ENCODE results near the gene YWHAQ. TPM values are rescaled to one million over a fixed set of nuclear protein-coding genes. Genes with fewer than 3 reads are reported as not detected.
A peak's percentile ranks its signal among the peaks of the same experiment; 100 is the strongest.

Gene YWHAQ
- total and polyA plus RNA-seq, 3 donors from 2014 or later: 260 to 374 (median 261) TPM

GRCh38 chr2:9631878-9632700 lies 1.3 kb upstream of the YWHAQ start:
- no peaks in the 10 kb centered on the region for H3K9me3 ChIP-seq
- H3K36me3 ChIP-seq (ENCODE audit: low read depth, missing control alignments): no peaks in the 10 kb centered on the region
- H3K4me1 ChIP-seq: peaks cover 26% of the 10 kb centered on the region
- intact Hi-C loops (cut with DNase I; ENCODE audit: low total_unique reads): no loop called here
- no peak for DNase-seq
- H3K27me3 ChIP-seq: no peaks in the 10 kb centered on the region
- no peak for TF ChIP-seq POLR2A (IDR thresholded peaks at IDR 0.05)
- TF ChIP-seq CTCF (IDR thresholded peaks at IDR 0.05): no peak
- peak overlapping the region in 1 of 2 donors; percentile 89 for H3K4me3 ChIP-seq
- 50 to 52% methylated on average over 11 to 13 of the region's 13 CpGs for WGBS, 2 donors
- H3K27ac ChIP-seq: peak overlapping the region; percentile 25 to 97

GRCh38 chr2:9631553-9631819 lies 689 bp upstream of the YWHAQ start:
- Histone ChIP-seq H3K36me3 (ENCODE audit: low read depth, missing control alignments) (no peaks in the 10 kb centered on the region), H3K27me3 (no peaks in the 10 kb centered on the region), H3K4me1 (peaks cover 26% of the 10 kb centered on the region), H3K4me3 (peak overlapping the region; percentile 80 to 89), H3K27ac (peak overlapping the region; percentile 25 to 97), H3K9me3 (no peaks in the 10 kb centered on the region)
- DNase-seq: no peak
- TF ChIP-seq POLR2A (IDR thresholded peaks at IDR 0.05) (no peak), CTCF (IDR thresholded peaks at IDR 0.05) (no peak)
- WGBS, 2 donors: 16 to 22% methylated on average over 4 of the region's 4 CpGs
- intact Hi-C loops (cut with DNase I; ENCODE audit: low total_unique reads): no loop called here

GRCh38 chr2:9630117-9630735 lies 571 bp downstream of the YWHAQ start:
- Histone ChIP-seq H3K27me3 (no peaks in the 10 kb centered on the region), H3K4me1 (peaks cover 30% of the 10 kb centered on the region), H3K4me3 (peak overlapping the region; percentile 80 to 89), H3K9me3 (no peaks in the 10 kb centered on the region), H3K27ac (peak overlapping the region; percentile 94 to 97), H3K36me3 (ENCODE audit: low read depth, missing control alignments) (no peaks in the 10 kb centered on the region)
- WGBS, 2 donors: 0% methylated on average over 4 to 55 of the region's 67 CpGs
- intact Hi-C loops (cut with DNase I; ENCODE audit: low total_unique reads): no loop called here
- TF ChIP-seq POLR2A (IDR thresholded peaks at IDR 0.05) (no peak), CTCF (IDR thresholded peaks at IDR 0.05) (no peak)
- peak; percentile 77 for DNase-seq

GRCh38 chr2:9629222-9630116 lies 1.3 kb downstream of the YWHAQ start:
- 2 to 3% methylated on average over 20 of the region's 20 CpGs for WGBS, 2 donors
- no peaks in the 10 kb centered on the region for H3K9me3 ChIP-seq
- no peaks in the 10 kb centered on the region for H3K36me3 ChIP-seq (ENCODE audit: low read depth, missing control alignments)
- H3K4me3 ChIP-seq: peak overlapping the region; percentile 80 to 89
- intact Hi-C loops (cut with DNase I; ENCODE audit: low total_unique reads): loop anchor here (10.0 kb wide), 1 partner anchor 65 kb away; no protein-coding TSS in a partner anchor
- TF ChIP-seq POLR2A (IDR thresholded peaks at IDR 0.05): no peak
- no peak for TF ChIP-seq CTCF (IDR thresholded peaks at IDR 0.05)
- H3K27me3 ChIP-seq: no peaks in the 10 kb centered on the region
- H3K27ac ChIP-seq: peak overlapping the region; percentile 94 to 97
- peaks cover 30% of the 10 kb centered on the region for H3K4me1 ChIP-seq
- no peak for DNase-seq

Data from testis (tissue), 3 donors.